Lower leg skin (tissue), 3 donors: ENCODE data around the gene LCE1B.

ENCODE experiments used
- CTCF ChIP-seq, 3 donors: fragments of 450-650 bp; IDR thresholded peaks; one replicate each; pipeline ENCODE4 v1.5.1; 2016; ENCODE audit warnings: antibody characterized with exemption in 3 of 3, mild to moderate bottlenecking in 3 of 3, moderate library complexity in 2 of 3
- POLR2A ChIP-seq, 2 donors: fragments of 450-650 bp; IDR thresholded peaks; one replicate each; pipeline ENCODE4 v1.6.1; 2016 to 2017; ENCODE audit warnings: antibody characterized with exemption in 2 of 2, mild to moderate bottlenecking in 1 of 2, moderate library complexity in 1 of 2

GRCh38 chr1:152860129-152860528 lies 48.4 kb downstream of the LCE1B start:
- TF ChIP-seq POLR2A (IDR thresholded peaks at IDR 0.05) (no peak), CTCF (IDR thresholded peaks at IDR 0.05) (no peak)
